ENCODE measurements around the gene CST9L. TPM values are rescaled to one million over a fixed set of nuclear protein-coding genes. Genes with fewer than 3 reads are reported as not detected.

Gene CST9L
- total and polyA plus RNA-seq, 10 of the 15 experiments (the other 5 are each of a cell fraction or from before 2014, with no cell fraction given) = not detected

DNA sequence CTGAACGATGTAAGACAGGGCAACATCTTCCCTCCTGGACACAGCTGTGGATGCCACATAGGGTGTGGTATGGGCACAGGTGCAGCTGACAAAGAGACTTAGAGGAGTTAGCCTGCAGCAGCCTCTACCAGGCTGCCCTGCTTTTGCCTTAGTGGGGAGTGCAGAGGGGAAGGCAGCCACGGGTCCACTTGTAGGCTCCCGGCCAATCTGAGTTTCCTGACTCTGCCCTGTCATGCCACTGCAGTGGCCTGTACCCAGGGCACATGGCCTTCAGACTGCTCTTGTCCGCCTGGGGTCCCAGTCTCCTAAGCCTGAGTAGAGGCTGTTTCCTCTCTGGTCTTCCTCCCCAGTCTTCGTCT is 17.1 kb upstream of the CST9L start:
- no peak overlapping the region for H3K4me2 ChIP-seq (ENCODE audit: control insufficient read depth, insufficient read depth)
- H3K9ac ChIP-seq (ENCODE audit: control insufficient read depth, insufficient read depth, low read length) = no peak overlapping the region
- FAIRE-seq (no peak), DNase-seq (ENCODE audit: low read depth, low spot score) (no peak), ATAC-seq (no peak)
- RAD21 ChIA-PET (ENCODE audit: unreplicated experiment) = no interaction called here
- no peak overlapping the region for H2AFZ ChIP-seq (ENCODE audit: control insufficient read depth, low read depth, low read length)
- no peaks in the 10 kb centered on the region for H3K4me1 ChIP-seq (ENCODE audit: control insufficient read depth, insufficient read depth, low read length)
- 25% methylated on average over 5 of the region's 5 CpGs for WGBS (ENCODE audit: insufficient coverage, insufficient replicate concordance, low lambda C conversion rate, missing lambda C conversion rate)
- H3K36me3 ChIP-seq (ENCODE audit: control insufficient read depth in 2 of 2, insufficient read depth in 2 of 2, low read length in 1 of 2) = no peaks in the 10 kb centered on the region
- no peak overlapping the region for H3K4me3 ChIP-seq
- in situ Hi-C loops (cut with MboI) = no loop called here
- no peak for TF ChIP-seq ASH2L (IDR thresholded peaks at IDR 0.05; ENCODE audit: borderline replicate concordance, low read depth)
- TF ChIP-seq NBN (IDR thresholded peaks at IDR 0.05) = no peak
- TF ChIP-seq FOXM1 (IDR thresholded peaks at IDR 0.05; ENCODE audit: low read depth, low read length) = no peak
- no peak for TF ChIP-seq EGR1 (IDR thresholded peaks at IDR 0.05; ENCODE audit: borderline replicate concordance in 1 of 2, low read depth in 2 of 2, low read length in 2 of 2)
- TF ChIP-seq, protein P1, sequence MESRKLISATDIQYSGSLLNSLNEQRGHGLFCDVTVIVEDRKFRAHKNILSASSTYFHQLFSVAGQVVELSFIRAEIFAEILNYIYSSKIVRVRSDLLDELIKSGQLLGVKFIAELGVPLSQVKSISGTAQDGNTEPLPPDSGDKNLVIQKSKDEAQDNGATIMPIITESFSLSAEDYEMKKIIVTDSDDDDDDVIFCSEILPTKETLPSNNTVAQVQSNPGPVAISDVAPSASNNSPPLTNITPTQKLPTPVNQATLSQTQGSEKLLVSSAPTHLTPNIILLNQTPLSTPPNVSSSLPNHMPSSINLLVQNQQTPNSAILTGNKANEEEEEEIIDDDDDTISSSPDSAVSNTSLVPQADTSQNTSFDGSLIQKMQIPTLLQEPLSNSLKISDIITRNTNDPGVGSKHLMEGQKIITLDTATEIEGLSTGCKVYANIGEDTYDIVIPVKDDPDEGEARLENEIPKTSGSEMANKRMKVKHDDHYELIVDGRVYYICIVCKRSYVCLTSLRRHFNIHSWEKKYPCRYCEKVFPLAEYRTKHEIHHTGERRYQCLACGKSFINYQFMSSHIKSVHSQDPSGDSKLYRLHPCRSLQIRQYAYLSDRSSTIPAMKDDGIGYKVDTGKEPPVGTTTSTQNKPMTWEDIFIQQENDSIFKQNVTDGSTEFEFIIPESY (IDR thresholded peaks at IDR 0.05) = no peak
- H3K79me2 ChIP-seq (ENCODE audit: control insufficient read depth, insufficient read depth, low read length) = no peaks in the 10 kb centered on the region
- H3K9me3 ChIP-seq (replicated peaks; ENCODE audit: control insufficient read depth, insufficient read depth, low read length) = no peaks in the 10 kb centered on the region
- SMC1A ChIA-PET (ENCODE audit: uncharacterized antibody, unreplicated experiment) = no interaction called here
- H4K20me1 ChIP-seq (ENCODE audit: control insufficient read depth, insufficient read depth) = no peaks in the 10 kb centered on the region
- H3K27me3 ChIP-seq (replicated peaks in 1 of 2; ENCODE audit: control insufficient read depth in 2 of 2, insufficient read depth in 2 of 2, low read length in 1 of 2) = peaks cover 0 to 4% of the 10 kb centered on the region in 2 experiments; a peak in 2 of 4 replicates
- CTCF ChIA-PET = no interaction called here
- no peak overlapping the region for H3K27ac ChIP-seq (ENCODE audit: control insufficient read depth, insufficient read depth)
- no TSS peak for BruUV-seq (replicated peaks)
- intact Hi-C loops (cut with micrococcal nuclease; ENCODE audit: unreplicated experiment) = no loop called here
- POLR2A ChIA-PET = no interaction called here

GRCh38 chr20:23584434-23585199 is 16.3 kb upstream of the CST9L start:
- FAIRE-seq (no peak), ATAC-seq (no peak), DNase-seq (ENCODE audit: low read depth, low spot score) (no peak)
- Histone ChIP-seq H3K79me2 (ENCODE audit: control insufficient read depth, insufficient read depth, low read length) (no peaks in the 10 kb centered on the region), H4K20me1 (ENCODE audit: control insufficient read depth, insufficient read depth) (no peaks in the 10 kb centered on the region), H2AFZ (ENCODE audit: control insufficient read depth, low read depth, low read length) (no peak overlapping the region), H3K9ac (ENCODE audit: control insufficient read depth, insufficient read depth, low read length) (no peak overlapping the region), H3K27me3 (replicated peaks in 1 of 2; ENCODE audit: control insufficient read depth in 2 of 2, insufficient read depth in 2 of 2, low read length in 1 of 2) (peaks cover 0 to 4% of the 10 kb centered on the region in 2 experiments; a peak in 2 of 4 replicates), H3K4me1 (ENCODE audit: control insufficient read depth, insufficient read depth, low read length) (no peaks in the 10 kb centered on the region), H3K36me3 (ENCODE audit: control insufficient read depth in 2 of 2, insufficient read depth in 2 of 2, low read length in 1 of 2) (no peaks in the 10 kb centered on the region), H3K4me3 (no peak overlapping the region), H3K27ac (ENCODE audit: control insufficient read depth, insufficient read depth) (no peak overlapping the region), H3K4me2 (ENCODE audit: control insufficient read depth, insufficient read depth) (no peak overlapping the region), H3K9me3 (replicated peaks; ENCODE audit: control insufficient read depth, insufficient read depth, low read length) (no peaks in the 10 kb centered on the region)
- CTCF ChIA-PET = no interaction called here
- RAD21 ChIA-PET (ENCODE audit: unreplicated experiment) = no interaction called here
- SMC1A ChIA-PET (ENCODE audit: uncharacterized antibody, unreplicated experiment) = no interaction called here
- intact Hi-C loops (cut with micrococcal nuclease; ENCODE audit: unreplicated experiment) = no loop called here
- 1% methylated on average over 5 of the region's 5 CpGs for whole genome bisulfite sequencing (ENCODE audit: insufficient coverage, insufficient replicate concordance, low lambda C conversion rate, missing lambda C conversion rate)
- in situ Hi-C loops (cut with MboI) = no loop called here
- POLR2A ChIA-PET = no interaction called here
- BruUV-seq (replicated peaks) = no TSS peak
- TF ChIP-seq SMC3 (IDR thresholded peaks at IDR 0.05; ENCODE audit: borderline replicate concordance, low read length) = no peak
- TF ChIP-seq POU2F2 (IDR thresholded peaks at IDR 0.05; ENCODE audit: borderline replicate concordance, low read depth, low read length) = no peak
- TF ChIP-seq, protein P2, sequence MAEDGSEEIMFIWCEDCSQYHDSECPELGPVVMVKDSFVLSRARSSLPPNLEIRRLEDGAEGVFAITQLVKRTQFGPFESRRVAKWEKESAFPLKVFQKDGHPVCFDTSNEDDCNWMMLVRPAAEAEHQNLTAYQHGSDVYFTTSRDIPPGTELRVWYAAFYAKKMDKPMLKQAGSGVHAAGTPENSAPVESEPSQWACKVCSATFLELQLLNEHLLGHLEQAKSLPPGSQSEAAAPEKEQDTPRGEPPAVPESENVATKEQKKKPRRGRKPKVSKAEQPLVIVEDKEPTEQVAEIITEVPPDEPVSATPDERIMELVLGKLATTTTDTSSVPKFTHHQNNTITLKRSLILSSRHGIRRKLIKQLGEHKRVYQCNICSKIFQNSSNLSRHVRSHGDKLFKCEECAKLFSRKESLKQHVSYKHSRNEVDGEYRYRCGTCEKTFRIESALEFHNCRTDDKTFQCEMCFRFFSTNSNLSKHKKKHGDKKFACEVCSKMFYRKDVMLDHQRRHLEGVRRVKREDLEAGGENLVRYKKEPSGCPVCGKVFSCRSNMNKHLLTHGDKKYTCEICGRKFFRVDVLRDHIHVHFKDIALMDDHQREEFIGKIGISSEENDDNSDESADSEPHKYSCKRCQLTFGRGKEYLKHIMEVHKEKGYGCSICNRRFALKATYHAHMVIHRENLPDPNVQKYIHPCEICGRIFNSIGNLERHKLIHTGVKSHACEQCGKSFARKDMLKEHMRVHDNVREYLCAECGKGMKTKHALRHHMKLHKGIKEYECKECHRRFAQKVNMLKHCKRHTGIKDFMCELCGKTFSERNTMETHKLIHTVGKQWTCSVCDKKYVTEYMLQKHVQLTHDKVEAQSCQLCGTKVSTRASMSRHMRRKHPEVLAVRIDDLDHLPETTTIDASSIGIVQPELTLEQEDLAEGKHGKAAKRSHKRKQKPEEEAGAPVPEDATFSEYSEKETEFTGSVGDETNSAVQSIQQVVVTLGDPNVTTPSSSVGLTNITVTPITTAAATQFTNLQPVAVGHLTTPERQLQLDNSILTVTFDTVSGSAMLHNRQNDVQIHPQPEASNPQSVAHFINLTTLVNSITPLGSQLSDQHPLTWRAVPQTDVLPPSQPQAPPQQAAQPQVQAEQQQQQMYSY (CRISPR knock-in tag; IDR thresholded peaks at IDR 0.05) = no peak
- TF ChIP-seq CHD2 (IDR thresholded peaks at IDR 0.05; ENCODE audit: borderline replicate concordance, low read depth, low read length) = no peak
